Activated CD8-positive, alpha-beta memory T cell treated with anti-CD3 and anti-CD28 coated beads for 4 hours (primary cell): ENCODE measurements around the gene DUSP16.

ENCODE experiments used
- DNase-seq, 2 donors: peaks; one replicate each; pipeline ENCODE4 v3.0.0-alpha.2; 2020; ENCODE audit warnings: low read depth in 2 of 2

Gene DUSP16

DNA sequence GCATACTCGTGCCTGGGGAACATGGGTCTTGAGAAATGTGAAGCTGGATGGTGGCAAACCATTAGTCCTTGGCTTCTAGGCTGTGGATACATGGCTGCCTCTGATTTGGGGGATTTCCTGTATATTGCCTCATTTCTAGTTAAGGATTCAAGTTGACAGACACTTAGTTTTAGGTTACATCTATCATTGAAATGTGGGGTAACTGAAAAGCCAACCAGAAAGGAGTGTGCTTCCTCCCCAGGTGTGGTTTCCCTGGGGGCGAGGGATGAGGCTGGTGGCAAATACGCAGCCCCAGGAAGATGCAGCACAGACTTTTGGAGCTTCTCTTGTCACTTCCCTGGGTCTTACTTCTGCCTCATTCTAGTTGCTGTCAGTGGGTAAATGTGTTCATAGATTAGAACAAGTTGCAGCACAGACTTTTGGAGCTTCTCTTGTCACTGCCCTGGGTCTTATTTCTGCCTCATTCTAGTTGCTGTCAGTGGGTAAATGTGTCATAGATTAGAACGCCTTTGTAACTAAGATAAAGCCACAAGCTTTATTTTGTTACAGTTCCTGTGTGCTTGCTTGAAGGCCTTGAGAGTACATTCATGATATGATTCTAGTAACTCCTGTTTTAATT is 120.7 kb downstream of the DUSP16 start:
- DNase-seq: peak; percentile 14 to 23

DNA sequence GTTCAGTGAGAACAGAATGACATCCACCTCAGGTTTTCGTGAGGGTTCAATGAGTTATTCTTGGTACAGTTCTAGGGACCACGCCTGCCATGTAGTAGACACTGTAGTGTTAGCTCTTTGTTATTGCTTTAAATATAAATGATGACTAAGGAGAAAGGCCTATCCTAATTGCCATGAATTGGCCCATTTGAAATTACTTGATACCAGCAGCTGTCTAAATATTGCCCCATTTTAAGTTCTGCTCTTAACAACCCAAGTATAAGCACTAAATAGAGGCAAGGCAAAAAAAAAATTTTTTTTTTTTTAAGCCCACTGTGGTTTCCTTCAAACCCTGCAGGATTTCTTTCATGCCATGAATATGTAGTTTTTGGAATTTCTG is 121.2 kb downstream of the DUSP16 start:
- DNase-seq: no peak

DNA sequence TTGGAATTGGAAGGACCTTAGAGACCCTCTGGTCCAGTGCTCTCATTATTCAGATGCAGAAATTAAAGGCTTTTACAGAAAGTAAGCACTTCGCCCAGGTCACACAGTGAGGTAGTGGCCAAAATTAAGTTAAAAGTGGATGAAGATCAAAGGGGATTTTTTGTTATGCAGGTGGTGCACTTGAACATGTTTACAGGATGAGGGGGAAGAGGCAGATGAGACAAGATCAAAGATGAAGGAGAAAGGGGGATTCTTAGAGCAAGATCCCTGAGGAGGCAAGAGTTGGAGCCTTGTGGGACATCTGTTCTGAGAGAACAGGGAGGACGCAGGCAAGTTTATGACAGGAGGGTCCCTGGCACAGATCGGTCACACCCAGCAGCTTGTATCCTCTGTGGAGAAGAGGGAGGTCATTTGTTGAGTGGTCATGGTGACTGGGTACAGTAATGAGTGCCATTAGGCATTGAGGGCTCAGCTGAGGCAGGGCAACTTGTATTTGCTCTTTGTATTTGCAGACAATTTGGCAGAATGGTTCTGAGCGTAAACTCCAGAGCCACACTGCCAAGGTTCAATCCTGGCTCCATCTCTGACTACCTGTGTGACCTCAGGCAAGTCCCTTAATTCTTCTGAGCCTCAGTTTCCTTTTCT is 121.8 kb downstream of the DUSP16 start:
- no peak for DNase-seq

DNA sequence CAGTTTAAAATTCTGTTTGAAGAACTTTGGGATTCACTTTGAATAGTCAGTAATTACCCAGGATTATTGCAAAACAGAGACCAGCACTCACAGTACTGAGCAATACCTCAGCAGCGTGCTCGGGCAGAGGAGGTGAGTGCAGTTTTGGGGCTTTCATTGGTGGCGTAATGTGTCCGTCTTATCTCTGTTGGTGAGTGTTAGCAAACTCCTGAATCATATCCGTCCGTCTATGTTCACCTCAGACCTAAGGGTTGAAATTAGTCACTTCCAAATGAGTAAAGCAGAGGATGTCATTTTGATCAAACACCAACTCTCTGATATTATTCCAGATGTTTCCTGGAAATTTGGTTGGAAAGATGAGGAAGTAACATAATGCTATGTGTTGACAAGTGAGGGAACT is 123.0 kb downstream of the DUSP16 start:
- peak; percentile 16 to 24 for DNase-seq

DNA sequence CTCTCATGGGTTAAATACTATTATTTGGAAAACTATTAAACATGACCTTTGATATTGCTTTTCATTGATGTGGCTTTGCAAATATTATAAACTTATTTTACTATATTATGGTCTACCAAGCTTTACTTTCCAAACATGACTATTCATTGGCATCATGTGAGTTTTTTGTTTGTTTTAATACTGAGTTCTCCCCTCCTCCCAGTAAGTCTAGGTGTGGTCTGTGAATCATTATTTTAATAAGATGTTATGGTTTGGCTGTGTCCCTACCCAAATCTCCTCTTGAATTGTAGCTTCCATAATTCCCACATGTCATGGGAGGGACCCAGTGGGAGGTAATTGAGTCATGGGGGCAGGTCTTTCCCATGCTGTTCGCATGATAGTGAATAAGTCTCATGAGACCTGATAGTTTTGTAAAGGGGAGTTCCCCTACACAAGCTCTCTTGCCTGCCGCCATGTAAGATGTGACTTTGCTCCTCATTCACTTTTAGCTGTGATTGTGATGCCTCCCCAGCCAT is 125.8 kb downstream of the DUSP16 start:
- DNase-seq: no peak

DNA sequence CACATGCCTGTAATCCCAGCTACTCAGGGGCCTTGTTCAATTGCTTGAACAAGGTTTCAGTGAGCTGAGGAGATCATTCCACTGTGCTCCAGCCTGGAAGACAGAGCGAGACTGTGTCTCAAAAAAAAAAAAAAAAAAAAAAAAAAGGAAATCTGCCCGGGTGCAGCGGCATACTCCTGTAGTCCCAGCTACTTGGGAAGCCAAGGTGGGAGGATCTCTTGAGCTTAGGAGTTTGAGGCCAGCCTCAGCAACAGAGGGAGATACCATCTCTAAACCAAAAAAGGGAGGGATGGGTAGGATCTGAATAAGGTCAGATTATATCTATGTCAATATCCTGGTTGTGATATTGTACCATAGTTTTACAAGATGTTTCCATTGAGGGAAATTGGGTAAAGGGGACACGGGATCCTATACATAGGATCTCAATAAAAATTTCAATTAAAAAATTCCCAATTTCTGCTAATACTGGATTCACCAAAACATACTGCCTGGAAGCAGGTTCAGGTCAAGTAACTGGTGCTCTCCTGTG is 129.4 kb downstream of the DUSP16 start:
- no peak for DNase-seq

DNA sequence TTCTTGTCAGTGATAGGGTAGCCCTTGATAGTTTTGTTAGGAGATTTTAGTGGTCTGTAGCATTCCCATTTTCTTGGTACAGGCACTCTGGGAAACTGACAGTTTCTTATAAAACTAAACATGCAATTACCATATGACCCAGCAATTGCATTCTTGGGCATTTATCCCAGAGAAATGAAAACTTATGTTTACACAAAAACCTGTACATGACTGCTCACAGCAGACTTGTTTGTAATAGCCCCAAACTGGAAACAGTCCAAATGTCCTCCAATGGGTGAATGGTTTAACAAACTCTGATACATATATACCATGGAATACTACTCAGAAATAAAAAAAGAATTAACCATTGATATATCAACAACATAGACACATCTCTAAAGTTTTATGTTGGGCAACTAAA is 130.3 kb downstream of the DUSP16 start:
- no peak for DNase-seq

DNA sequence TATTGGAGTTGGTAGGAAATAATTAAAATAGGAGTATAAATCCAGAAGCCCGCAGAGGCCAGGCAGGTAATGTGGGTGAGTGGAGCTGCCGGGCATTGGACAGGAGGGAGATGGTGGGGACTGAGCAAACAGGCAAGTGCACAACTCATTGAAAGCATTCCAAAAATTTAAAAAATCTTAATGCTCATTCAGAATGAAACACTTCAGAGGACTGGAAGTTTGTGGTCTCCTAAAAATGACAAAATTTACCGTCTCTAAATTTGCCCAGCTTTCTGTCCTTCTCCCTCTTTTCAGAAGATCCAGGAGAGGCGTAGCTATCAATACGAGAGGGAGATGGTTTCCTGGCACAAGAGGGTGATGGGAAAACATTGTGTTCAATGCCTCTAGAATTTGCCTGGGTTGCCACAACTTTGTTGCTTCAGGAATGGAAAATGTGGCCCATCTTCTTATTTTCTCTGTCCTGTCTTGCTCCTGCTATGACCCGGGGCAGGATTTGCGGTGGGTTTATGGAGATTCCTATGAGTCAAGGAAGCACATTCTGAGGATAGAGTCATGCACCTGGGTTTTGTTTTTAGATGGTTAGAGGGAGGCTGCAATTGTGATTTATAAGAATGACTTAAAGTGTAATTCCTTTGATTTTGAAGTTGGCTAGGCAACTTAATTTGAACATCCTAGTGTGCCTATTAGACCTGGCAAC is 133.6 kb downstream of the DUSP16 start:
- DNase-seq: no peak

DNA sequence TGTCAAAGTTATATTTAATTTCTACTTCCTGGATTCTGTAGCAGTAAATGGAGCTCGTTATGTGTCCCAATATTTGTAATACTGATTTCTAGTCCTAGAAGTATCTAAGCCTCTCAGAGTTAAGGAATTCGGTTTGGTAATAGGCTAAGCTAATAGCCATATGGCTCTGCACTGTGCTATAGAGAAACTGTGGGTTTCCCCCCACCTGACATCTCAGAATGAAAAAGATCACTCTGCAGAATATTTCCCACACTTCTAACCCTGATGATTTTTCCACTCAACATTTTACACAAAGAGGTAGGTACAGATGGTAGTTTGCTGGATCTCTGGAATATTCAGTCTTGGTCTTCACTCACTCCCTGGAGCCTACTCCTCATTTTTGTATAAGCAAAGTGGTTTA is 134.6 kb downstream of the DUSP16 start:
- DNase-seq: no peak

DNA sequence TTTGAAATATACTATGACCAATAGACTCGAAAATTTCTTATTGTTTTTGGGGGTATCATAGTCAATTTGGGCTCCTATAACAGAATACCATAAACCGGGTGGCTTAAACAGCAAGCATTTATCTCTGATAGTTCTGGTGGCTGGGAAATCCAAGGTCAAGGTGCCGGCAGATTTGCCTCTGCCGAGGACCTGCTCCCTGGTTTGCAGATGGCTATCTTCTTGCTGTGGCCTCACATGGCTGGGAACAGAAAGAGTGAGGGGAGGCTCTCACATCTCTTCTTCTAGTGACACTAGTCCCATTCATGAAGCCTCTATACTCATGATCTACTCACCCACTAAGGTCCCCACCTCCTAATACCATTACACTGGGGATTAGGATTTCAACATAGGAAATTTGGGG is 135.1 kb downstream of the DUSP16 start:
- DNase-seq: no peak

DNA sequence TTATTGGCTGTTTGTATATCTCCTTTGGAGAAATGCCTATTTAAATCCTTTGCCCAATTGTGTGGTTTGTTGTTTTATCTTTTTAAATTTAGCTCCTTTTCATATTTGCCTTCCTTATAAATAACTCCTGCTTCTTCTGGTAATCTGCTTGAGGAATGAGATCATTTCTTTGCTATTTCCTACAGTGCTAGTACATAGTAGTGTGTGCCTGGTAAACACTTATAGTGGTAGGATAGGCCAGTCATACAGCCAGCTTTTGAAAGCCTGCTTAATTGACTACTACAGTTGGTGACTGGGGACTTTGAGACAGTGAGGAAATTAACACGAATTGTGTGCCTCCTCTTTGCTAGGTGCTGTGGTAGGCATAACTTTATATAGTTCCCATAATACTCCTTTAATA is 137.0 kb downstream of the DUSP16 start:
- no peak for DNase-seq

DNA sequence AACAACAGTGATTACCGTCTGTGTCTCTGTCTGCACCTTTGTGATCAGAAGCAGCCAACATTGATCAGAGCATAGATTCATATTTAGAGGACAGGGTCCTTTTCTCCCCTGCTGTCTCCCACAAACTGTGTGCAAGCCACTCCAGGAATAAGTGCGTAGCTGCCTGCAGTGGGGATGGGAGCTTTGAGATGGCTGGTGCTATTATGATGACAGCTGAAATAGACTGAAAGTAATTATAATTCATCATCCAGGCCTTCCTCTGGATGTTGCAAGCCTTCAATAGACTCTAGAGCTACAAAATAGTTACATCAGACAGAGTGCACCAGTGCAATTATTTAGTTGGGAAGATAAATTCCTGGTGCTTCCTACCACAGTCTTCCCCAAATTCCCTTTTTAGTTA is 137.7 kb downstream of the DUSP16 start:
- DNase-seq: no peak
